HCT116 (cell line): Measurements from ENCODE around the gene G6PD. TPM values are rescaled to one million over a fixed set of nuclear protein-coding genes. Genes with fewer than 3 reads are reported as not detected.
A peak's percentile ranks its signal among the peaks of the same experiment; 100 is the strongest.

Source experiments
- ATAC-seq: fragments of 200-7000 bp; cut with Tn5 transposase; 2 replicates; pipeline ENCODE4 v1.9.1; 2020; ENCODE audit warnings: mild to moderate bottlenecking, moderate library complexity
- BruUV-seq: library from RNA; stranded (reverse); fragments of 400-500 nt; replicated peaks from 2 replicates; lab custom pipeline; 2021; lab: Mats Ljungman, UMichigan
- CTCF ChIA-PET: fragments of 300-600 bp; sonication (Branson Sonifier 250); formaldehyde crosslinking; loops from one replicate; lab custom pipeline; 2021; ENCODE audit warnings: antibody characterized with exemption; lab: Charles Lee
- POLR2A ChIA-PET: fragments of 300-600, 350-600 bp; sonication (Branson Sonifier 250); formaldehyde crosslinking; loops from one replicate; lab custom pipeline; 2021; ENCODE audit warnings: antibody characterized with exemption; lab: Charles Lee
- RAD21 ChIA-PET, 2 experiments: fragments of 300-600 bp; sonication (Branson Sonifier 250); formaldehyde crosslinking; loops; one replicate each; lab custom pipeline; 2023; ENCODE audit warnings: low total read pairs in 2 of 2; ENCODE audit not compliant: uncharacterized antibody in 2 of 2, unreplicated experiment in 2 of 2, low non-redundant PET in 1 of 2; lab: Charles Lee
- DNase-seq: peaks from one replicate; pipeline ENCODE4 v3.0.0-alpha.2; 2010; ENCODE audit warnings: low read depth, low spot score
- H2AFZ ChIP-seq: fragments of 200-600 bp; shearing (Covaris generic), sonication (generic); 2 replicates; pipeline ENCODE4 v1.6.1; 2017; ENCODE audit warnings: low read depth, mixed run types, mixed read lengths, antibody characterized with exemption, low read length; ENCODE audit not compliant: poor library complexity, severe bottlenecking
- H3K27ac ChIP-seq: 2 replicates; pipeline ENCODE4 v1.5.1; 2012; ENCODE audit warnings: low read depth, low read length
- H3K27me3 ChIP-seq: fragments of 200-600 bp; sonication (generic); 2 replicates; pipeline ENCODE4 v1.6.1; 2016; ENCODE audit warnings: mixed run types, low read length, mixed read lengths; ENCODE audit not compliant: insufficient read depth
- H3K36me3 ChIP-seq, 2 experiments: fragments of 200-500 bp in 1 of 2; fragments of 200-600 bp in 1 of 2; sonication (Bioruptor generic) in 1 of 2; sonication (generic) in 1 of 2; 2 replicates each; pipeline versions ENCODE4 v1.5.1 to v1.6.1; 2014 to 2016; ENCODE audit warnings: low read length in 2 of 2, inconsistent platforms in 1 of 2, mixed read lengths in 1 of 2, mixed run types in 1 of 2; ENCODE audit not compliant: insufficient read depth in 2 of 2, control insufficient read depth in 1 of 2
- H3K4me1 ChIP-seq, 2 experiments: fragments of 200-600 bp in 1 of 2; sonication (generic) in 1 of 2; 2 replicates each; pipeline versions ENCODE4 v1.5.1 to v1.6.1; 2012 to 2017; ENCODE audit warnings: low read length in 2 of 2, inconsistent platforms in 1 of 2, mild to moderate bottlenecking in 1 of 2, mixed read lengths in 1 of 2, mixed run types in 1 of 2, moderate library complexity in 1 of 2; ENCODE audit not compliant: insufficient read depth in 2 of 2, control insufficient read depth in 1 of 2
- H3K4me2 ChIP-seq: fragments of 200-600 bp; sonication (generic); 2 replicates; pipeline ENCODE4 v1.6.1; 2017; ENCODE audit warnings: mixed run types, low read length, mixed read lengths
- H3K4me3 ChIP-seq, 2 experiments: fragments of 200-600 bp in 1 of 2; sonication (generic) in 1 of 2; replicated peaks in 1 of 2; 2 replicates each; pipeline ENCODE4 v1.5.1; 2011 to 2016; ENCODE audit warnings: low read length in 2 of 2, control low read depth in 1 of 2, low read depth in 1 of 2, mild to moderate bottlenecking in 1 of 2, mixed read lengths in 1 of 2, mixed run types in 1 of 2
- H3K79me2 ChIP-seq: fragments of 200-600 bp; sonication (generic); 2 replicates; pipeline ENCODE4 v1.6.1; 2017; ENCODE audit warnings: mild to moderate bottlenecking, mixed run types, low read length, moderate library complexity, mixed read lengths; ENCODE audit not compliant: insufficient read depth
- H3K9ac ChIP-seq: fragments of 200-600 bp; sonication (generic); 2 replicates; pipeline ENCODE4 v1.6.1; 2016; ENCODE audit warnings: low read length, mixed read lengths
- H3K9me2 ChIP-seq: fragments of 200-600 bp; sonication (generic), shearing (Covaris generic); 2 replicates; pipeline ENCODE4 v1.6.1; 2017; ENCODE audit warnings: mixed run types, mild to moderate bottlenecking, moderate library complexity; ENCODE audit not compliant: insufficient read depth
- H3K9me3 ChIP-seq, 2 experiments: fragments of 200-500 bp in 1 of 2; fragments of 200-600 bp in 1 of 2; sonication (Bioruptor generic) in 1 of 2; sonication (generic) in 1 of 2; 2 replicates each; pipeline ENCODE4 v1.6.1; 2014 to 2017; ENCODE audit warnings: low read length in 2 of 2, mixed read lengths in 2 of 2, inconsistent platforms in 1 of 2, low read depth in 1 of 2, mild to moderate bottlenecking in 1 of 2, mixed run types in 1 of 2, moderate library complexity in 1 of 2; ENCODE audit not compliant: control insufficient read depth in 1 of 2, insufficient read depth in 1 of 2
- H4K20me1 ChIP-seq: fragments of 200-600 bp; sonication (generic), shearing (Covaris generic); 2 replicates; pipeline ENCODE4 v1.6.1; 2017; ENCODE audit warnings: mixed run types, mild to moderate bottlenecking, moderate library complexity; ENCODE audit not compliant: insufficient read depth
- ATF3 ChIP-seq: IDR thresholded peaks from 2 replicates; pipeline ENCODE4 v1.6.1; 2012
- CBX3 ChIP-seq: IDR thresholded peaks from 2 replicates; pipeline ENCODE4 v1.6.1; 2012; ENCODE audit warnings: low read depth
- CEBPB ChIP-seq: IDR thresholded peaks from 2 replicates; pipeline ENCODE4 v1.6.1; 2012; ENCODE audit warnings: low read depth
- EGR1 ChIP-seq: IDR thresholded peaks from 2 replicates; pipeline ENCODE4 v1.6.1; 2012; ENCODE audit warnings: low read depth
- ELF1 ChIP-seq: IDR thresholded peaks from 2 replicates; pipeline ENCODE4 v1.6.1; 2012; ENCODE audit warnings: low read depth, borderline replicate concordance
- EZH2 ChIP-seq: fragments of 200-600 bp; sonication (generic); IDR thresholded peaks from 2 replicates; pipeline ENCODE4 v1.6.1; 2017; ENCODE audit warnings: antibody characterized with exemption, mixed run types
- FOSL1 ChIP-seq: IDR thresholded peaks from 2 replicates; pipeline ENCODE4 v1.6.1; 2012; ENCODE audit warnings: low read depth
- POLR2A ChIP-seq: IDR thresholded peaks from 2 replicates; pipeline ENCODE4 v1.7.0; 2011; ENCODE audit warnings: borderline replicate concordance; ENCODE audit not compliant: insufficient read depth, insufficient read length; ENCODE audit errors: extremely low read depth
- POLR2AphosphoS5 ChIP-seq: IDR thresholded peaks from 2 replicates; pipeline ENCODE4 v1.6.1; 2011; ENCODE audit warnings: mild to moderate bottlenecking, low read depth, low read length, moderate library complexity
- REST ChIP-seq: IDR thresholded peaks from 2 replicates; pipeline ENCODE4 v1.6.1; 2012; ENCODE audit warnings: low read depth
- SIN3A ChIP-seq: IDR thresholded peaks from 2 replicates; pipeline ENCODE4 v1.6.1; 2012; ENCODE audit warnings: low read depth
- SP1 ChIP-seq: IDR thresholded peaks from 2 replicates; pipeline ENCODE4 v1.6.1; 2012; ENCODE audit warnings: low read depth
- SRF ChIP-seq: IDR thresholded peaks from 2 replicates; pipeline ENCODE4 v1.6.1; 2012; ENCODE audit warnings: low read depth
- TCF7L2 ChIP-seq: IDR thresholded peaks from 2 replicates; pipeline ENCODE4 v1.7.0; 2011; ENCODE audit warnings: borderline replicate concordance, inconsistent platforms; ENCODE audit not compliant: insufficient read depth, insufficient read length; ENCODE audit errors: extremely low read depth
- ZBTB33 ChIP-seq: IDR thresholded peaks from 2 replicates; pipeline ENCODE4 v1.6.1; 2011; ENCODE audit warnings: mild to moderate bottlenecking, low read length, moderate library complexity; ENCODE audit not compliant: insufficient replicate concordance; ENCODE audit errors: extremely low read depth
- ZFX ChIP-seq: fragments of 450-650 bp; IDR thresholded peaks from 2 replicates; pipeline ENCODE4 v1.6.1; 2017
- intact Hi-C: fragments of 100-400 bp; cut with micrococcal nuclease; formaldehyde crosslinking; loops from 2 replicates; pipeline ENCODE4 v1.10.0; 2022
- total RNA-seq: library from RNA; stranded (reverse); gene quantifications from one replicate; pipeline ENCODE4 v1.2.1, GENCODE V29; 2021; ENCODE audit not compliant: unreplicated experiment
- TF ChIP-seq, protein P1 (sequence below), 3 experiments: fragments of 200-600 bp in 1 of 3; sonication (generic) in 1 of 3; IDR thresholded peaks in 2 of 3; conservative IDR thresholded peaks in 1 of 3; 2 replicates each; pipeline ENCODE4 v1.5.1; 2012 to 2017; ENCODE audit warnings: low read depth in 2 of 3, low read length in 2 of 3, antibody characterized with exemption in 1 of 3, borderline replicate concordance in 1 of 3, control low read depth in 1 of 3, mild to moderate bottlenecking in 1 of 3, mixed read lengths in 1 of 3, mixed run types in 1 of 3, moderate library complexity in 1 of 3; ENCODE audit not compliant: insufficient read depth in 1 of 3
- TF ChIP-seq, protein P2 (sequence below): IDR thresholded peaks from 2 replicates; pipeline ENCODE4 v1.6.1; 2012

The G6PD gene
- total RNA-seq, 1 experiment from 2014 or later, result 109 TPM

- Histone ChIP-seq H3K9ac (peak within 1 kb of the TSS; percentile 74), H2AFZ (no peak within 1 kb of the TSS), H3K4me1 (peaks cover 0 to 22% of the 10 kb centered on the region in 2 experiments; a peak in 1 of 4 replicates), H3K4me2 (peak within 1 kb of the TSS; percentile 83), H4K20me1 (no peaks in the 10 kb centered on the region)
- ATAC-seq (peak; percentile 86), DNase-seq (peak; percentile 89)
- CTCF ChIA-PET, result interaction anchor here (2.4 kb wide), 1 partner anchor 117 kb away, joined by 6 read pairs; no protein-coding TSS in a partner anchor
- POLR2A ChIA-PET, result interaction anchor here (0.7 to 1.8 kb wide), 9 partner anchors 9 to 119 kb away, joined by 3 to 12 read pairs (median 3); partner anchors contain the start of genes FAM3A, PLXNA3 and RPL10
- TF ChIP-seq POLR2A (peak; percentile 67), CBX3 (no peak), SIN3A (no peak), SRF (no peak), POLR2AphosphoS5 (peak; percentile 92), ELF1 (no peak), SP1 (no peak), TCF7L2 (no peak), ZBTB33 (no peak), EZH2 (no peak), ZFX (peak; percentile 68), CEBPB (no peak), FOSL1 (no peak), EGR1 (no peak), ATF3 (no peak), REST (no peak)
- TF ChIP-seq, protein P1, sequence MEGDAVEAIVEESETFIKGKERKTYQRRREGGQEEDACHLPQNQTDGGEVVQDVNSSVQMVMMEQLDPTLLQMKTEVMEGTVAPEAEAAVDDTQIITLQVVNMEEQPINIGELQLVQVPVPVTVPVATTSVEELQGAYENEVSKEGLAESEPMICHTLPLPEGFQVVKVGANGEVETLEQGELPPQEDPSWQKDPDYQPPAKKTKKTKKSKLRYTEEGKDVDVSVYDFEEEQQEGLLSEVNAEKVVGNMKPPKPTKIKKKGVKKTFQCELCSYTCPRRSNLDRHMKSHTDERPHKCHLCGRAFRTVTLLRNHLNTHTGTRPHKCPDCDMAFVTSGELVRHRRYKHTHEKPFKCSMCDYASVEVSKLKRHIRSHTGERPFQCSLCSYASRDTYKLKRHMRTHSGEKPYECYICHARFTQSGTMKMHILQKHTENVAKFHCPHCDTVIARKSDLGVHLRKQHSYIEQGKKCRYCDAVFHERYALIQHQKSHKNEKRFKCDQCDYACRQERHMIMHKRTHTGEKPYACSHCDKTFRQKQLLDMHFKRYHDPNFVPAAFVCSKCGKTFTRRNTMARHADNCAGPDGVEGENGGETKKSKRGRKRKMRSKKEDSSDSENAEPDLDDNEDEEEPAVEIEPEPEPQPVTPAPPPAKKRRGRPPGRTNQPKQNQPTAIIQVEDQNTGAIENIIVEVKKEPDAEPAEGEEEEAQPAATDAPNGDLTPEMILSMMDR (IDR thresholded peaks at IDR 0.05 in 2 of 3, conservative IDR thresholded peaks at IDR 0.05 in 1 of 3; ENCODE audit: borderline replicate concordance in 1 of 3, insufficient read depth in 1 of 3, low read depth in 2 of 3, low read length in 2 of 3), result no peak
- TF ChIP-seq, protein P2, sequence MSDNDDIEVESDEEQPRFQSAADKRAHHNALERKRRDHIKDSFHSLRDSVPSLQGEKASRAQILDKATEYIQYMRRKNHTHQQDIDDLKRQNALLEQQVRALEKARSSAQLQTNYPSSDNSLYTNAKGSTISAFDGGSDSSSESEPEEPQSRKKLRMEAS, result no peak
- TF ChIP-seq, all 23 proteins: peak for 3
- intact Hi-C loops, result no loop called here
- Histone ChIP-seq H3K27me3 (no peaks in the 10 kb centered on the region), H3K27ac (peak within 1 kb of the TSS; percentile 68), H3K79me2 (peaks cover 7% of the 10 kb centered on the region; the same call in 1 of the 2 replicates), H3K4me3 (peak within 1 kb of the TSS; percentile 61 to 68), H3K36me3 (no peaks in the 10 kb centered on the region), H3K9me3 (no peaks in the 10 kb centered on the region), H3K9me2 (no peaks in the 10 kb centered on the region)
- no TSS peak for BruUV-seq
- RAD21 ChIA-PET, result no interaction called here
These were observed 56.1 kb downstream of the G6PD start, which contains the start of gene SLC10A3 for GRCh38 chrX:154490414-154491083. SLC10A3 (minus strand) TSS chrX:154490629; CDS start chrX:154488940, 1,689 bp downstream.
